Measurements from ENCODE around the gene ESR2. TPM values are rescaled to one million over a fixed set of nuclear protein-coding genes. Genes with fewer than 3 reads are reported as not detected.
A peak's percentile ranks its signal among the peaks of the same experiment; 100 is the strongest.

ESR2 gene
- total and polyA plus RNA-seq, 2 experiments from 2014 or later, result 1.00 TPM; not detected in 1

GRCh38 chr14:64221391-64222003 is 72.7 kb downstream of the ESR2 start:
- 90% methylated on average over 14 of the region's 14 CpGs for WGBS (ENCODE audit: low lambda C conversion rate, missing lambda C conversion rate)
- Histone ChIP-seq H3K4me1 (ENCODE audit: insufficient read depth) (no peaks in the 10 kb centered on the region), H3K4me2 (no peak overlapping the region), H3K27me3 (no peaks in the 10 kb centered on the region), H4K20me1 (ENCODE audit: insufficient read depth, poor library complexity, severe bottlenecking) (no peaks in the 10 kb centered on the region), H3K4me3 (no peak overlapping the region), H3K9me2 (replicated peaks; ENCODE audit: insufficient read depth) (no peaks in the 10 kb centered on the region), H3K36me3 (replicated peaks; ENCODE audit: insufficient read depth, low read depth) (no peaks in the 10 kb centered on the region), H3K27ac (no peak overlapping the region), H2AFZ (no peak overlapping the region), H3K9me3 (ENCODE audit: low read depth) (no peaks in the 10 kb centered on the region), H3K79me2 (no peaks in the 10 kb centered on the region)
- DNase-seq (ENCODE audit: low spot score), result no peak
- TF ChIP-seq CTCF (IDR thresholded peaks at IDR 0.05; ENCODE audit: poor library complexity) (no peak), EZH2phosphoT487 (IDR thresholded peaks at IDR 0.05; ENCODE audit: low read depth, severe bottlenecking, unreplicated experiment) (no peak), EZH2 (IDR thresholded peaks at IDR 0.05; ENCODE audit: borderline replicate concordance) (no peak)

GRCh38 chr14:64220466-64220865 is 73.7 kb downstream of the ESR2 start:
- WGBS (ENCODE audit: low lambda C conversion rate, missing lambda C conversion rate), result 69% methylated on average over 14 of the region's 14 CpGs
- peak; percentile 51 for DNase-seq (ENCODE audit: low spot score)
- Histone ChIP-seq H3K9me3 (ENCODE audit: low read depth) (no peaks in the 10 kb centered on the region), H3K27ac (no peak overlapping the region), H4K20me1 (ENCODE audit: insufficient read depth, poor library complexity, severe bottlenecking) (no peaks in the 10 kb centered on the region), H2AFZ (no peak overlapping the region), H3K4me3 (no peak overlapping the region), H3K27me3 (no peaks in the 10 kb centered on the region), H3K4me1 (ENCODE audit: insufficient read depth) (no peaks in the 10 kb centered on the region), H3K4me2 (no peak overlapping the region), H3K79me2 (no peaks in the 10 kb centered on the region), H3K36me3 (replicated peaks; ENCODE audit: insufficient read depth, low read depth) (no peaks in the 10 kb centered on the region), H3K9me2 (replicated peaks; ENCODE audit: insufficient read depth) (no peaks in the 10 kb centered on the region)
- TF ChIP-seq CTCF (IDR thresholded peaks at IDR 0.05; ENCODE audit: poor library complexity) (no peak), EZH2 (IDR thresholded peaks at IDR 0.05; ENCODE audit: borderline replicate concordance) (no peak), EZH2phosphoT487 (IDR thresholded peaks at IDR 0.05; ENCODE audit: low read depth, severe bottlenecking, unreplicated experiment) (no peak)

GRCh38 chr14:64220056-64220455 is 74.1 kb downstream of the ESR2 start:
- Histone ChIP-seq H2AFZ (no peak overlapping the region), H3K4me3 (no peak overlapping the region), H3K27me3 (no peaks in the 10 kb centered on the region), H3K27ac (no peak overlapping the region), H4K20me1 (ENCODE audit: insufficient read depth, poor library complexity, severe bottlenecking) (no peaks in the 10 kb centered on the region), H3K4me1 (ENCODE audit: insufficient read depth) (no peaks in the 10 kb centered on the region), H3K9me2 (replicated peaks; ENCODE audit: insufficient read depth) (no peaks in the 10 kb centered on the region), H3K79me2 (no peaks in the 10 kb centered on the region), H3K9me3 (ENCODE audit: low read depth) (no peaks in the 10 kb centered on the region), H3K4me2 (no peak overlapping the region), H3K36me3 (replicated peaks; ENCODE audit: insufficient read depth, low read depth) (no peaks in the 10 kb centered on the region)
- DNase-seq (ENCODE audit: low spot score), result no peak
- 87% methylated on average over 4 of the region's 4 CpGs for WGBS (ENCODE audit: low lambda C conversion rate, missing lambda C conversion rate)
- no peak for TF ChIP-seq CTCF (IDR thresholded peaks at IDR 0.05; ENCODE audit: poor library complexity)
- TF ChIP-seq EZH2phosphoT487 (IDR thresholded peaks at IDR 0.05; ENCODE audit: low read depth, severe bottlenecking, unreplicated experiment), result no peak
- no peak for TF ChIP-seq EZH2 (IDR thresholded peaks at IDR 0.05; ENCODE audit: borderline replicate concordance)

Measured in hepatocyte (in vitro differentiated cells).